SK-MEL-5 (cell line): ENCODE data around the gene IFT81. TPM values are rescaled to one million over a fixed set of nuclear protein-coding genes. Genes with fewer than 3 reads are reported as not detected.
"Not testable (repeated sequence)": the region's sequence is repeated elsewhere in the genome, so short reads cannot be mapped to it uniquely, and the experiment has no call there.

Experiments used
- DNase-seq: peaks from one replicate; pipeline ENCODE4 v3.0.0-alpha.2; 2016; ENCODE audit warnings: low read depth, low spot score
- in situ Hi-C: cut with HindIII; loops from 2 replicates; pipeline ENCODE4 v1.10.0; 2016; ENCODE audit warnings: low sequenced_read_pairs, high pct_unique_total_duplicates, low pct_unique_long_range_greater_than_20kb
- total RNA-seq: library from RNA; depleted of rRNA; stranded (reverse); fragments of >200 nt; shearing (Covaris generic); gene quantifications from 2 replicates; pipeline ENCODE4 v1.2.3, GENCODE V29; 2014

Gene IFT81
- total RNA-seq, 1 experiment from 2014 or later: 74.7 TPM

- DNase-seq: no peak
- in situ Hi-C loops: no loop called here
Measured at GRCh38 chr12:110179291-110179690, 55.1 kb downstream of the IFT81 start.

- no peak for DNase-seq
- in situ Hi-C loops: no loop called here
Measured at GRCh38 chr12:110180591-110181005, 56.4 kb downstream of the IFT81 start.

- in situ Hi-C loops: no loop called here
- no peak for DNase-seq
Measured at GRCh38 chr12:110182281-110182680, 58.1 kb downstream of the IFT81 start.

- in situ Hi-C loops: no loop called here
- DNase-seq: peak; percentile 71
Measured at GRCh38 chr12:110183386-110183785, 59.2 kb downstream of the IFT81 start.

- in situ Hi-C loops: no loop called here
- no peak for DNase-seq
Measured at GRCh38 chr12:110185626-110186025, 61.5 kb downstream of the IFT81 start.

GRCh38 chr12:110186059-110186458, 61.9 kb downstream of the IFT81 start:
- in situ Hi-C loops: no loop called here
- DNase-seq: no peak

- no peak for DNase-seq
- in situ Hi-C loops: no loop called here
Measured at GRCh38 chr12:110193196-110193595, 69.0 kb downstream of the IFT81 start.

GRCh38 chr12:110197003-110197402, 72.8 kb downstream of the IFT81 start:
- in situ Hi-C loops: no loop called here
- no peak for DNase-seq

GRCh38 chr12:110198386-110198785, 74.2 kb downstream of the IFT81 start:
- in situ Hi-C loops: no loop called here
- no peak for DNase-seq

GRCh38 chr12:110199339-110200123, 75.4 kb downstream of the IFT81 start:
- in situ Hi-C loops: no loop called here
- peak; percentile 57 for DNase-seq

GRCh38 chr12:110200124-110200417, 75.9 kb downstream of the IFT81 start:
- in situ Hi-C loops: no loop called here
- DNase-seq: no peak

- in situ Hi-C loops: no loop called here
- DNase-seq: no peak
Measured at GRCh38 chr12:110201995-110202394, 77.8 kb downstream of the IFT81 start.

- DNase-seq: peak; percentile 73
- in situ Hi-C loops: no loop called here
Measured at GRCh38 chr12:110203546-110203945, 79.4 kb downstream of the IFT81 start.

- no peak for DNase-seq
- in situ Hi-C loops: no loop called here
Measured at GRCh38 chr12:110205931-110206330, 81.8 kb downstream of the IFT81 start.

GRCh38 chr12:110211639-110212536, 87.7 kb downstream of the IFT81 start:
- in situ Hi-C loops, DNase-seq: not testable (repeated sequence)

- in situ Hi-C loops: no loop called here
- DNase-seq: no peak
Measured at GRCh38 chr12:110217996-110218674, 94.0 kb downstream of the IFT81 start.

GRCh38 chr12:110222027-110222426, 97.9 kb downstream of the IFT81 start:
- no peak for DNase-seq
- in situ Hi-C loops: no loop called here

- in situ Hi-C loops: no loop called here
Measured at GRCh38 chr12:110222433-110222832, 98.3 kb downstream of the IFT81 start.

More at GRCh38 chr12:110222433-110222832, 98.3 kb downstream of the IFT81 start:
- no peak for DNase-seq
